ENCODE measurements around the gene LBH.

GRCh38 chr2:30267161-30267975 lies 36.0 kb downstream of the LBH start:
- TF ChIP-seq POLR2A (IDR thresholded peaks at IDR 0.05; ENCODE audit: extremely low read depth, insufficient read length): no peak
- no peak for TF ChIP-seq CTCF (IDR thresholded peaks at IDR 0.05; ENCODE audit: low read depth, low read length)
- no peak for TF ChIP-seq MAX (IDR thresholded peaks at IDR 0.05; ENCODE audit: low read depth, low read length)
- TF ChIP-seq MYC (IDR thresholded peaks at IDR 0.05; ENCODE audit: low read depth, low read length): no peak
